Measurements from ENCODE around the gene CBR1. TPM values are rescaled to one million over a fixed set of nuclear protein-coding genes. Genes with fewer than 3 reads are reported as not detected.

CBR1 gene
- polyA plus RNA-seq, 3 donors = 32.8 to 58.3 (median 57.7) TPM

- H3K27ac ChIP-seq (ENCODE audit: low read depth, low read length) = no peak overlapping the region
- 63 to 80% (median 72%) methylated on average over 6 of the region's 6 CpGs for WGBS, 3 donors
Observed at GRCh38 chr21:36100971-36101641, 31.3 kb downstream of the CBR1 start.

- no peak overlapping the region for H3K27ac ChIP-seq (ENCODE audit: low read depth, low read length)
Observed at GRCh38 chr21:36103434-36103833, 33.6 kb downstream of the CBR1 start.

GRCh38 chr21:36104317-36105300, 34.8 kb downstream of the CBR1 start:
- 22 to 29% (median 24%) methylated on average over 29 of the region's 29 CpGs for WGBS, 3 donors

GRCh38 chr21:36105327-36105842, 35.6 kb downstream of the CBR1 start:
- WGBS, 3 donors = 64 to 80% (median 75%) methylated on average over 4 of the region's 4 CpGs
- H3K27ac ChIP-seq (ENCODE audit: low read depth, low read length) = no peak overlapping the region

More at GRCh38 chr21:36104317-36105300, 34.8 kb downstream of the CBR1 start:
- no peak overlapping the region for H3K27ac ChIP-seq (ENCODE audit: low read depth, low read length)

GRCh38 chr21:36109868-36110267, 40.0 kb downstream of the CBR1 start:
- H3K27ac ChIP-seq (ENCODE audit: low read depth, low read length) = no peak overlapping the region
- 92 to 95% (median 94%) methylated on average over 10 of the region's 10 CpGs for WGBS, 3 donors

GRCh38 chr21:36111238-36111637, 41.4 kb downstream of the CBR1 start:
- no peak overlapping the region for H3K27ac ChIP-seq (ENCODE audit: low read depth, low read length)
- 72 to 92% (median 88%) methylated on average over 8 of the region's 8 CpGs for WGBS, 3 donors

- 43 to 53% (median 47%) methylated on average over 17 of the region's 17 CpGs for WGBS, 3 donors
- no peak overlapping the region for H3K27ac ChIP-seq (ENCODE audit: low read depth, low read length)
Observed at GRCh38 chr21:36113647-36114428, 44.0 kb downstream of the CBR1 start.

- 75 to 91% (median 82%) methylated on average over 5 to 6 of the region's 6 CpGs for WGBS, 3 donors
- no peak overlapping the region for H3K27ac ChIP-seq (ENCODE audit: low read depth, low read length)
Observed at GRCh38 chr21:36115138-36115730, 45.4 kb downstream of the CBR1 start.

GRCh38 chr21:36117286-36117741, 47.5 kb downstream of the CBR1 start:
- 72 to 78% (median 73%) methylated on average over 2 of the region's 2 CpGs for WGBS, 3 donors
- no peak overlapping the region for H3K27ac ChIP-seq (ENCODE audit: low read depth, low read length)

GRCh38 chr21:36120304-36120888, 50.6 kb downstream of the CBR1 start:
- no peak overlapping the region for H3K27ac ChIP-seq (ENCODE audit: low read depth, low read length)
- WGBS, 3 donors = 71 to 82% (median 77%) methylated on average over 7 of the region's 7 CpGs

Other genes with a start within 250 kb of the CBR1 start
- gene SETD4, start 9.5 kb upstream of the CBR1 start, polyA plus RNA-seq = 1 to 10 TPM; 5.3 to 8.4 (median 6.7) TPM
- gene CBR3, start 65.1 kb downstream of the CBR1 start, polyA plus RNA-seq = 10 to 100 TPM in 2 of 3 donors, 1 to 10 TPM in 1; 1.6 to 28.8 (median 21.3) TPM
- gene DOP1B, start 86.8 kb downstream of the CBR1 start, polyA plus RNA-seq = 1 to 10 TPM; 1.7 to 4.4 (median 2.0) TPM